Measurements from ENCODE around the gene SELE.

Gene SELE

DNA sequence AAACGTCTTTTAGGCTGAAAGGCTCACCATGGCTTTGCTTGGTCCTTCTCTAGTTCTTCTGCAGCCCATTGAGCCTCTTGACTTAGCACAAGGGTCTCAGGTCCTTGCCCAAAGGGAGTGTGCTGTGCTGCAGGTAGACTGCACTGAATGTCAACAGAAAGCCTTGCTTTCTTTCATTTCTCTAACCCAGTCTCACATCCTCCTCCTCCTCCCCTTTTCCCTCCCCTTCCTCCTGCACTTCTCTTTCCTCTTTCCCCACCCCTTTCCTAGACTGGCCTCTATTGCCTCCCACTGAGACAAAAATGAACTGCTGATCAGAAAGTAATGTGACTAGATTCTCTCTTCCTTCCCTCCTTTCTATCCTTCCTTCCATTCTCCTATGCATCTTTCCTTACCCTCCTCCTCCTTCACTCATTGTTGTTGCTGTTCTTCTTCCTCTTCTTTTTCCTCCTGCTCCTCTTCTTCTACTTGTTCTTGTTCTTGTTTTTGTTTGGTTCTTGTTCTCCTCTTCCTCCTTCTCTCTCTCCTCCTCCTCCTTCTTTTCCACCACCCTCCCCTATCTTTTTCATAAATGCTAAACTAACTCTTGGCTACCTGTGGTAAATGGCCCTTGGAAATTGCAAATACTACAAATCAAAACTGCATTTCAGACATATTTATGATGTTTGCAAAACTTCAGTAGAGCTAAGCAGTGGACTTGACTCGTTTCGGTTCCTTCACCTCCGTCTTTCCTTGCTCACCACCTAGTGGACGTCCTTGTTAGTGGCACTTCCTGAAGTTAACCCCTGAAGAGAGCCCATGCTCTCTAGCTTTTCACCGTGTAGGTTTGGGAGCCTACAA lies 22.2 kb downstream of the SELE start, which contains the start of gene SELL:
SELL (minus strand) TSS at position 152 of the 840 bp plus-strand sequence; CDS start at position 30, 122 bp downstream.
- H3K4me3 ChIP-seq: peak within 1 kb of the TSS; percentile 49
- TF ChIP-seq, protein P1, sequence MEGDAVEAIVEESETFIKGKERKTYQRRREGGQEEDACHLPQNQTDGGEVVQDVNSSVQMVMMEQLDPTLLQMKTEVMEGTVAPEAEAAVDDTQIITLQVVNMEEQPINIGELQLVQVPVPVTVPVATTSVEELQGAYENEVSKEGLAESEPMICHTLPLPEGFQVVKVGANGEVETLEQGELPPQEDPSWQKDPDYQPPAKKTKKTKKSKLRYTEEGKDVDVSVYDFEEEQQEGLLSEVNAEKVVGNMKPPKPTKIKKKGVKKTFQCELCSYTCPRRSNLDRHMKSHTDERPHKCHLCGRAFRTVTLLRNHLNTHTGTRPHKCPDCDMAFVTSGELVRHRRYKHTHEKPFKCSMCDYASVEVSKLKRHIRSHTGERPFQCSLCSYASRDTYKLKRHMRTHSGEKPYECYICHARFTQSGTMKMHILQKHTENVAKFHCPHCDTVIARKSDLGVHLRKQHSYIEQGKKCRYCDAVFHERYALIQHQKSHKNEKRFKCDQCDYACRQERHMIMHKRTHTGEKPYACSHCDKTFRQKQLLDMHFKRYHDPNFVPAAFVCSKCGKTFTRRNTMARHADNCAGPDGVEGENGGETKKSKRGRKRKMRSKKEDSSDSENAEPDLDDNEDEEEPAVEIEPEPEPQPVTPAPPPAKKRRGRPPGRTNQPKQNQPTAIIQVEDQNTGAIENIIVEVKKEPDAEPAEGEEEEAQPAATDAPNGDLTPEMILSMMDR (IDR thresholded peaks at IDR 0.05): peak; percentile 30
- no peak for DNase-seq (ENCODE audit: low spot score)
- no peak within 1 kb of the TSS for H3K27ac ChIP-seq

DNA sequence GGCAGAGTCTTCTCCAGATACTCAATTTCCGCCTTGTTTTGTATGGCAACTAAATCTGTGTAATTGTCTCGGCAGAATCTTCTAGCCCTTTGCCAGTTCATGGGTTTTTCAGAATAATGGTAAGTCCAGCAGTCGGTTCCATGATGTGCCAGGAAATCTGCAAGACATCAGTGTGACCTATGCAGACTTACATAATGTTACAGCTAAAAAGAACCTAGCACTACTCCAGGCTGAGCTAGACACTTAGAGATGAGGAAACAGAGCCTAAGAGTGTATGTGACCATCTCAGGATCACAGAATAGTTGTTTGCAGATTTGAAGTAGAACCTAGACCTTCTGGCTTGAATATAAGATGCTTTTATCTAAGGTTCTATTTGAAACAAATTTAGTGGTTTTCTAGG lies 25.2 kb downstream of the SELE start:
- H3K4me3 ChIP-seq: no peak overlapping the region
- no peak overlapping the region for H3K27ac ChIP-seq
- DNase-seq (ENCODE audit: low spot score): no peak
- TF ChIP-seq, protein P1 (IDR thresholded peaks at IDR 0.05): no peak

DNA sequence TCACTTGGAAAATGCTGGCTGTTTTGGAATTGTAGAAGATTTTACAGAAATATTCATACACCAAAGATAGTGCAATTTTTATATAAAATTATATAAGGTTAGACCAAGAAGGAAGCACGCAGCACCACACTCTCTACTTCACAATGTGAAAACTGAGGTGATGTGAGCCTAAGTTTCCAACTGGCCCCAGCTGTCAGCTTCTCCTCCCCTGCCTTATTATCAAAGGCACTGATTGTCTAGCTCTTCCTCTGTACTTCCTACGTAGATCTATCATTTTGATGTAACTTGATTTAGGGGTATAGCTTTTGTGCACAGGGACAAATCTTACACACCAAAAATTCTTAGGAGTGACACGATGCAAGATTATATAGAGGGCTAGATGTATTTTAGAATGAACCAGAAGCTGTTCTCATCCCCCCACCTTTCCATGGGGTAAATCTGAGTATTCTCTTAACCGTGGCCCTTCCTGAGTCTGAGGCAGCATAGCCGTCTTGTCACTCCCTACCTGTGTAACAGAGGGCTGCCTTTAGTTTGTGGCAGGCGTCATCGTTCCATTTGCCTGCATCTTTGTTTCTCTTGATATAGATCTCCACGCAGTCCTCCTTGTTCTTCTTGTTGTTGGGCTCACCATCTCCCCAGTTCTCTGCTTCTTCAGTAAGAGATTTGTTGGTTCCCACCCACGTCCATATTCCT lies 25.8 kb downstream of the SELE start:
- no peak overlapping the region for H3K4me3 ChIP-seq
- TF ChIP-seq, protein P1 (IDR thresholded peaks at IDR 0.05): no peak

DNA sequence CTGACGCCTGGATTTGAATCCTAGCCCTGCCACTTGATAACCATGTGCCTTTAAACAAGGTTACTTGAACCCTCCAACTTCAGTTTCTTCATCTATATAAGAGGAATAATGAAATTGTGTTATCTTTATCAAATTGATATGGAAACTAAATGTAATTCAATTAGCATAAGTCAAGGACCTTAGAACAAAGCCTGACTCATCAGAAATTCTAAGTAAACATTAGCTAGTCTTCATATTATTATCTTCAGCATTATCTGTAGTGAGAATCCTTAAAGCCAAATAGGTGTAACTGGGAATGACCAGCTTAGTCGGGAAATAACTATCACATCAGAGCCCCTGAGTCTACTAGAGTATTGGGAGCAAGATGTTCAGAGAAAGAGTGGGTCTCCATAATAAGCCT lies 29.1 kb downstream of the SELE start:
- TF ChIP-seq, protein P1 (IDR thresholded peaks at IDR 0.05): no peak
- H3K27ac ChIP-seq: no peak overlapping the region
- no peak for DNase-seq (ENCODE audit: low spot score)
- no peak overlapping the region for H3K4me3 ChIP-seq

More for the DNA sequence above, 25.8 kb downstream of the SELE start:
- DNase-seq (ENCODE audit: low spot score): no peak
- no peak overlapping the region for H3K27ac ChIP-seq

GRCh38 chr1:169701261-169702005 lies 32.4 kb downstream of the SELE start:
- H3K27ac ChIP-seq: no peak overlapping the region
- H3K4me3 ChIP-seq: no peak overlapping the region
- no peak for DNase-seq (ENCODE audit: low spot score)
- TF ChIP-seq, protein P1 (IDR thresholded peaks at IDR 0.05): no peak

DNA sequence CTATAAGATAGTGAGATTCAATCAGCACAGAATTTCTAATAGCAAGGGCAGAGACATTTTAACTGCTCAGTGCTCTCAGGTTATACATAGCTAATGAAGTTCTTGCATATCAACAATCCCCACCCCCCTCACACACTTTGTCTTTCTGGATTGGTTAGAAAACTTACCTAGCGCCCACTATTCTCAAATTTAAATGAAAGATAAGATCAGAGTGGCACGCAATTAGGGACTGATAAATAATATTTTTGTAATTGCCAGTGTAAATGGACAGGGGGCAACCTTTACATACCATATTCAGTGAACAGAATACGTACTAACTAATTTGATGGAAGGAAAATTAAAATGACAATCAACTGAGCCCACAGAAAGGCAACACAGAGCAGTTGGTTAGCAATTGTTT lies 34.2 kb downstream of the SELE start:
- Histone ChIP-seq H3K27ac (no peak overlapping the region), H3K4me3 (no peak overlapping the region)
- TF ChIP-seq, protein P1 (IDR thresholded peaks at IDR 0.05): no peak
- no peak for DNase-seq (ENCODE audit: low spot score)
